SH-SY5Y (cell line): ENCODE results near the gene SMIM24.

Source experiments
- GATA2 ChIP-seq: IDR thresholded peaks from 2 replicates; pipeline ENCODE4 v1.6.1; 2011; ENCODE audit warnings: mild to moderate bottlenecking, low read depth, low read length
- GATA3 ChIP-seq: IDR thresholded peaks from 2 replicates; pipeline ENCODE4 v1.6.1; 2011; ENCODE audit warnings: low read depth, mild to moderate bottlenecking, low read length, moderate library complexity

DNA sequence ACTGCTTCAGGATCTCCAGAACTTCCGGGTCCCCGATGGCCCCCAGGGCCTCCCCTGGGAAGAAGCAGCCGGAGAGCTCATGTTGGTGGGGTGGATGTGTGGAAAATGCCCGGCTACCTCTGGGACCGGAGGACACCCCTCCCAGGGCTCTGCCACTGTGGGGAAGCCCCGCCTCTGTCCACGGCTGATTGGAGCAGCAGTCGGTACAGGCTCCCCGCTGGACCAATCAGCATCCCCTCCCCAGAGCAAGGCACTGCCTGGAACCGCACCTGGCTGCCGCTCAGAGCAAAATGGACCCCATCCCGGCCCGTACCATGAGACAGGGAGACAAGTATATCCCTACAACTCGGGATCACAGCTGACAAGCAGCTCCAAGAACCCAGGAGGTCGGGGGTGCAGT lies 13.7 kb upstream of the SMIM24 start:
- TF ChIP-seq GATA2, result no peak
- TF ChIP-seq GATA3, result no peak
